HEK293 (cell line): Measurements from ENCODE around the gene CLGN.

Source experiments
- CTCF ChIA-PET: fragments of 350-600 bp; formaldehyde crosslinking; extraction: SDS; loops from one replicate; lab custom pipeline; 2021; ENCODE audit warnings: antibody characterized with exemption; lab: Yijun Ruan, JAX
- POLR2A ChIA-PET: fragments of 300-600 bp; formaldehyde crosslinking; extraction: SDS; loops from one replicate; lab custom pipeline; 2020; ENCODE audit warnings: antibody characterized with exemption, inconsistent platforms; lab: Yijun Ruan, JAX
- H3K27ac ChIP-seq: fragments of 200-500 bp; sonication (Bioruptor generic); 2 replicates; pipeline ENCODE4 v1.5.1; 2014; ENCODE audit warnings: low read depth, low read length, control low read depth, inconsistent platforms; ENCODE audit errors: extremely low read depth
- H3K36me3 ChIP-seq, 2 experiments: fragments of 200-500 bp in 1 of 2; sonication (Bioruptor generic) in 1 of 2; 1 replicate in 1 of 2; 2 replicates in 1 of 2; pipeline ENCODE4 v1.5.1; 2014 to 2017; ENCODE audit warnings: inconsistent platforms in 2 of 2, low read length in 2 of 2; ENCODE audit not compliant: control insufficient read depth in 2 of 2, insufficient read depth in 1 of 2
- H3K4me1 ChIP-seq: fragments of 200-500 bp; sonication (Bioruptor generic); 2 replicates; pipeline ENCODE4 v1.5.1; 2014; ENCODE audit warnings: mild to moderate bottlenecking, low read length, inconsistent platforms; ENCODE audit not compliant: control insufficient read depth, insufficient read depth
- H3K4me3 ChIP-seq: 2 replicates; pipeline ENCODE4 v1.5.1; 2011; ENCODE audit warnings: low read depth, mild to moderate bottlenecking, control low read depth, low read length, moderate library complexity
- H3K9me3 ChIP-seq: fragments of 200-500 bp; sonication (Bioruptor generic); 2 replicates; pipeline ENCODE4 v1.5.1; 2014; ENCODE audit warnings: low read depth, low read length, inconsistent platforms; ENCODE audit not compliant: control insufficient read depth, insufficient read depth
- BCL11B ChIP-seq: fragments of 450-650 bp; formaldehyde crosslinking; IDR thresholded peaks from 2 replicates; pipeline ENCODE4 v1.5.1; 2016; ENCODE audit warnings: low read depth, missing biosample characterization, missing genetic modification characterization
- SCRT1 ChIP-seq: fragments of 450-650 bp; formaldehyde crosslinking; IDR thresholded peaks from 2 replicates; pipeline ENCODE4 v1.5.1; 2016; ENCODE audit warnings: missing biosample characterization, missing genetic modification characterization, borderline replicate concordance
- YY1 ChIP-seq: fragments of 450-650 bp; formaldehyde crosslinking; IDR thresholded peaks from 2 replicates; pipeline ENCODE4 v1.5.1; 2018; ENCODE audit warnings: missing biosample characterization, missing genetic modification characterization
- ZFHX2 ChIP-seq: fragments of 450-650 bp; formaldehyde crosslinking; conservative IDR thresholded peaks from 2 replicates; pipeline ENCODE4 v1.5.1; 2016; ENCODE audit warnings: missing biosample characterization, missing genetic modification characterization
- ZNF24 ChIP-seq: fragments of 450-650 bp; formaldehyde crosslinking; IDR thresholded peaks from 2 replicates; pipeline ENCODE4 v1.5.1; 2016; ENCODE audit warnings: missing biosample characterization, missing genetic modification characterization
- ZNF274 ChIP-seq, 2 experiments: fragments of 200-500 bp in 1 of 2; fragments of 450-650 bp in 1 of 2; sonication (Bioruptor generic) in 1 of 2; formaldehyde crosslinking in 1 of 2; IDR thresholded peaks; 2 replicates each; pipeline versions ENCODE4 v1.5.1 to v1.6.1; 2014 to 2016; ENCODE audit warnings: borderline replicate concordance in 1 of 2, inconsistent platforms in 1 of 2, low read length in 1 of 2, missing biosample characterization in 1 of 2, missing genetic modification characterization in 1 of 2
- ZNF292 ChIP-seq: fragments of 450-650 bp; formaldehyde crosslinking; IDR thresholded peaks from 2 replicates; pipeline ENCODE4 v1.5.1; 2016; ENCODE audit warnings: low read depth, missing biosample characterization, missing genetic modification characterization, borderline replicate concordance
- ZNF335 ChIP-seq: fragments of 450-650 bp; formaldehyde crosslinking; conservative IDR thresholded peaks from 2 replicates; pipeline ENCODE4 v1.5.1; 2016; ENCODE audit warnings: missing biosample characterization, missing genetic modification characterization
- ZNF350 ChIP-seq: fragments of 450-650 bp; formaldehyde crosslinking; IDR thresholded peaks from 2 replicates; pipeline ENCODE4 v1.5.0; 2017; ENCODE audit warnings: missing biosample characterization, mild to moderate bottlenecking, missing genetic modification characterization
- ZNF354C ChIP-seq: fragments of 450-650 bp; formaldehyde crosslinking; IDR thresholded peaks from 2 replicates; pipeline ENCODE4 v1.5.1; 2016; ENCODE audit warnings: missing biosample characterization, missing genetic modification characterization, low read depth, borderline replicate concordance
- ZNF571 ChIP-seq: fragments of 450-650 bp; formaldehyde crosslinking; IDR thresholded peaks from 2 replicates; pipeline ENCODE4 v1.5.0; 2017; ENCODE audit warnings: missing biosample characterization, missing genetic modification characterization
- TF ChIP-seq, protein P1 (sequence below): fragments of 450-650 bp; formaldehyde crosslinking; IDR thresholded peaks from 2 replicates; pipeline ENCODE4 v1.5.1; 2016; ENCODE audit warnings: missing biosample characterization, missing genetic modification characterization

The CLGN gene

DNA sequence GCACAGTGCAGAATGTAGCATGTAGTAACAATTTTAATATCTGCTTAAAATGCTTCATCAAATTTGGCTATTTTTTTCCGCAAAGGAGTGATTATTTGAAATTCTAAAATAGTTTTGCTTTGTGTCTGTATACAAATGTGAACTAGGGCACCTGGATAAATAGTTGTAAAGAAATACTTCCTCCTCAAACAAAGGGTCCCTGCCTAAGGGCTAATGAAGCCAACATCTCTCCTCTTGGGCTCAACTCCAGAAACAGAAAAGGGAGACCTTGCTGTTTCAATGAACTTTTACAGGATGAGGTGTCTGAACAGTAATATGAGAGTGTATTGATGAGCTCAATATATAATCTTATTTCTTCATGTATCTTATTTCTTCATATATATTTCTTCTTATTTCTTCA lies 84.8 kb downstream of the CLGN start:
- H3K4me1 ChIP-seq, result no peaks in the 10 kb centered on the region
- no peaks in the 10 kb centered on the region for H3K9me3 ChIP-seq
- TF ChIP-seq ZNF350, result no peak
- no peak for TF ChIP-seq ZNF571 (tag by site-specific recombination)
- TF ChIP-seq ZFHX2, result no peak
- TF ChIP-seq ZNF274 (IDR thresholded peaks at IDR 0.05; ENCODE audit: low read length), result no peak
- no peak for TF ChIP-seq ZNF274 (tag by site-specific recombination; IDR thresholded peaks at IDR 0.05; ENCODE audit: borderline replicate concordance)
- TF ChIP-seq ZNF354C (tag by site-specific recombination), result no peak
- no peak for TF ChIP-seq SCRT1
- TF ChIP-seq, protein P1, sequence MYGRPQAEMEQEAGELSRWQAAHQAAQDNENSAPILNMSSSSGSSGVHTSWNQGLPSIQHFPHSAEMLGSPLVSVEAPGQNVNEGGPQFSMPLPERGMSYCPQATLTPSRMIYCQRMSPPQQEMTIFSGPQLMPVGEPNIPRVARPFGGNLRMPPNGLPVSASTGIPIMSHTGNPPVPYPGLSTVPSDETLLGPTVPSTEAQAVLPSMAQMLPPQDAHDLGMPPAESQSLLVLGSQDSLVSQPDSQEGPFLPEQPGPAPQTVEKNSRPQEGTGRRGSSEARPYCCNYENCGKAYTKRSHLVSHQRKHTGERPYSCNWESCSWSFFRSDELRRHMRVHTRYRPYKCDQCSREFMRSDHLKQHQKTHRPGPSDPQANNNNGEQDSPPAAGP, result no peak
- TF ChIP-seq ZNF24 (tag by site-specific recombination), result no peak
- no peak for TF ChIP-seq ZNF292 (tag by site-specific recombination)
- TF ChIP-seq BCL11B (tag by site-specific recombination), result no peak
- TF ChIP-seq ZNF335 (tag by site-specific recombination), result no peak
- TF ChIP-seq YY1 (tag by site-specific recombination), result no peak
- TF ChIP-seq, all 188 proteins: peak for 0
- no peak overlapping the region for H3K4me3 ChIP-seq
- H3K36me3 ChIP-seq, result no peaks in the 10 kb centered on the region
- no peak overlapping the region for H3K27ac ChIP-seq
- ChIA-PET CTCF (interaction anchor here (1.1 kb wide), 1 partner anchor 12 kb away, joined by 5 read pairs; no protein-coding TSS in a partner anchor), POLR2A (no interaction called here)
